Measurements from ENCODE around the gene KIR2DL3.
"Not testable (repeated sequence)": the region's sequence is repeated elsewhere in the genome, so short reads cannot be mapped to it uniquely, and the experiment has no call there.

Gene KIR2DL3

GRCh38 chr19:54725321-54725720 is 13.0 kb upstream of the KIR2DL3 start:
- Histone ChIP-seq H3K4me1 (no peaks in the 10 kb centered on the region), H3K9me3 (no peaks in the 10 kb centered on the region), H3K4me3 (no peak overlapping the region), H3K36me3 (replicated peaks) (no peaks in the 10 kb centered on the region), H3K27me3 (ENCODE audit: low read depth) (no peaks in the 10 kb centered on the region)
- in situ Hi-C loops (cut with MboI; ENCODE audit: low sequenced_read_pairs) = no loop called here
- DNase-seq (ENCODE audit: low spot score in 2 of 2) = no peak

GRCh38 chr19:54727562-54727961 is 10.8 kb upstream of the KIR2DL3 start:
- H3K4me1 ChIP-seq = no peaks in the 10 kb centered on the region
- no peaks in the 10 kb centered on the region for H3K36me3 ChIP-seq (replicated peaks)
- no peak for DNase-seq (ENCODE audit: low spot score in 2 of 2)
- in situ Hi-C loops (cut with MboI; ENCODE audit: low sequenced_read_pairs) = no loop called here
- no peaks in the 10 kb centered on the region for H3K27me3 ChIP-seq (ENCODE audit: low read depth)
- H3K9me3 ChIP-seq = no peaks in the 10 kb centered on the region
- no peak overlapping the region for H3K4me3 ChIP-seq

- H3K4me3 ChIP-seq = no peak overlapping the region
- in situ Hi-C loops (cut with MboI; ENCODE audit: low sequenced_read_pairs) = no loop called here
- no peak for DNase-seq (ENCODE audit: low spot score in 2 of 2)
- H3K9me3 ChIP-seq = no peaks in the 10 kb centered on the region
- H3K27me3 ChIP-seq (ENCODE audit: low read depth) = no peaks in the 10 kb centered on the region
- H3K4me1 ChIP-seq = no peaks in the 10 kb centered on the region
- H3K36me3 ChIP-seq (replicated peaks) = no peaks in the 10 kb centered on the region
Observed at GRCh38 chr19:54728167-54728566, 10.1 kb upstream of the KIR2DL3 start.

GRCh38 chr19:54729416-54730188 is 8.7 kb upstream of the KIR2DL3 start:
- no peaks in the 10 kb centered on the region for H3K4me1 ChIP-seq
- no peak for DNase-seq (ENCODE audit: low spot score in 2 of 2)
- H3K36me3 ChIP-seq (replicated peaks) = no peaks in the 10 kb centered on the region
- no peaks in the 10 kb centered on the region for H3K9me3 ChIP-seq
- no peak overlapping the region for H3K4me3 ChIP-seq
- in situ Hi-C loops (cut with MboI; ENCODE audit: low sequenced_read_pairs) = no loop called here
- H3K27me3 ChIP-seq (ENCODE audit: low read depth) = no peaks in the 10 kb centered on the region

GRCh38 chr19:54731191-54731590 is 7.1 kb upstream of the KIR2DL3 start:
- DNase-seq (ENCODE audit: low spot score in 2 of 2) = no peak
- Histone ChIP-seq H3K4me1 (no peaks in the 10 kb centered on the region), H3K9me3 (no peaks in the 10 kb centered on the region), H3K4me3 (no peak overlapping the region), H3K36me3 (replicated peaks) (no peaks in the 10 kb centered on the region), H3K27me3 (ENCODE audit: low read depth) (no peaks in the 10 kb centered on the region)
- in situ Hi-C loops (cut with MboI; ENCODE audit: low sequenced_read_pairs) = no loop called here

GRCh38 chr19:54738715-54739114 is 402 bp downstream of the KIR2DL3 start:
- no peak overlapping the region for H3K4me3 ChIP-seq
- no peaks in the 10 kb centered on the region for H3K9me3 ChIP-seq
- no peaks in the 10 kb centered on the region for H3K4me1 ChIP-seq
- H3K36me3 ChIP-seq (replicated peaks) = no peaks in the 10 kb centered on the region
- in situ Hi-C loops (cut with MboI; ENCODE audit: low sequenced_read_pairs) = no loop called here
- no peak for DNase-seq (ENCODE audit: low spot score in 2 of 2)
- no peaks in the 10 kb centered on the region for H3K27me3 ChIP-seq (ENCODE audit: low read depth)

GRCh38 chr19:54739587-54740497 is 1.5 kb downstream of the KIR2DL3 start:
- Histone ChIP-seq H3K4me3 (no peak overlapping the region), H3K27me3 (ENCODE audit: low read depth) (no peaks in the 10 kb centered on the region), H3K36me3 (replicated peaks) (no peaks in the 10 kb centered on the region), H3K9me3 (no peaks in the 10 kb centered on the region), H3K4me1 (no peaks in the 10 kb centered on the region)
- in situ Hi-C loops (cut with MboI; ENCODE audit: low sequenced_read_pairs) = no loop called here
- no peak for DNase-seq (ENCODE audit: low spot score in 2 of 2)

- H3K4me1 ChIP-seq; in situ Hi-C loops (cut with MboI; ENCODE audit: low sequenced_read_pairs); H3K4me3 ChIP-seq; H3K9me3 ChIP-seq; H3K36me3 ChIP-seq (replicated peaks); H3K27me3 ChIP-seq (ENCODE audit: low read depth); DNase-seq (ENCODE audit: low spot score in 2 of 2): not testable (repeated sequence)
Observed at GRCh38 chr19:54741950-54742349, 3.6 kb downstream of the KIR2DL3 start.

GRCh38 chr19:54744080-54744479 is 5.8 kb downstream of the KIR2DL3 start:
- H3K4me1 ChIP-seq; DNase-seq (ENCODE audit: low spot score in 2 of 2); in situ Hi-C loops (cut with MboI; ENCODE audit: low sequenced_read_pairs); H3K4me3 ChIP-seq; H3K27me3 ChIP-seq (ENCODE audit: low read depth); H3K36me3 ChIP-seq (replicated peaks); H3K9me3 ChIP-seq: not testable (repeated sequence)

- DNase-seq (ENCODE audit: low spot score in 2 of 2); H3K27me3 ChIP-seq (ENCODE audit: low read depth); in situ Hi-C loops (cut with MboI; ENCODE audit: low sequenced_read_pairs): not testable (repeated sequence)
Observed at GRCh38 chr19:54747614-54748322, 9.5 kb downstream of the KIR2DL3 start.

GRCh38 chr19:54750276-54750675 is 12.0 kb downstream of the KIR2DL3 start:
- H3K36me3 ChIP-seq (replicated peaks); H3K9me3 ChIP-seq; H3K27me3 ChIP-seq (ENCODE audit: low read depth); DNase-seq (ENCODE audit: low spot score in 2 of 2); in situ Hi-C loops (cut with MboI; ENCODE audit: low sequenced_read_pairs); H3K4me3 ChIP-seq; H3K4me1 ChIP-seq: not testable (repeated sequence)

More at GRCh38 chr19:54747614-54748322, 9.5 kb downstream of the KIR2DL3 start:
- H3K9me3 ChIP-seq; H3K36me3 ChIP-seq (replicated peaks); H3K4me3 ChIP-seq; H3K4me1 ChIP-seq: not testable (repeated sequence)

GRCh38 chr19:54756204-54757110 is 18.1 kb downstream of the KIR2DL3 start:
- H3K9me3 ChIP-seq; in situ Hi-C loops (cut with MboI; ENCODE audit: low sequenced_read_pairs): not testable (repeated sequence)

GRCh38 chr19:54758577-54758976 is 20.3 kb downstream of the KIR2DL3 start:
- H3K36me3 ChIP-seq (replicated peaks); DNase-seq (ENCODE audit: low spot score in 2 of 2); H3K4me3 ChIP-seq; H3K27me3 ChIP-seq (ENCODE audit: low read depth); H3K9me3 ChIP-seq; in situ Hi-C loops (cut with MboI; ENCODE audit: low sequenced_read_pairs); H3K4me1 ChIP-seq: not testable (repeated sequence)

More at GRCh38 chr19:54756204-54757110, 18.1 kb downstream of the KIR2DL3 start:
- H3K36me3 ChIP-seq (replicated peaks); H3K27me3 ChIP-seq (ENCODE audit: low read depth); H3K4me3 ChIP-seq; DNase-seq (ENCODE audit: low spot score in 2 of 2); H3K4me1 ChIP-seq: not testable (repeated sequence)

Data from HAP-1 (cell line).